Astrocyte of the cerebellum (primary cell): ENCODE data around the gene KRT7.

Experiments used
- DNase-seq: peaks from one replicate; pipeline ENCODE4 v3.0.0-alpha.2; 2011; ENCODE audit warnings: low read depth
- H3K4me3 ChIP-seq: 2 replicates; pipeline ENCODE4 v1.5.1; 2011; ENCODE audit warnings: mild to moderate bottlenecking, low read depth, low read length, moderate library complexity
- CTCF ChIP-seq: IDR thresholded peaks from 2 replicates; pipeline ENCODE4 v1.5.1; 2012; ENCODE audit warnings: low read length, low read depth, moderate library complexity, mild to moderate bottlenecking; ENCODE audit errors: missing control alignments
- in situ Hi-C: cut with HindIII; loops from 2 replicates; pipeline ENCODE4 v1.10.0; 2017; ENCODE audit warnings: low sequenced_read_pairs

Gene KRT7

GRCh38 chr12:52204095-52204930, 28.7 kb upstream of the KRT7 start:
- H3K4me3 ChIP-seq: no peak overlapping the region
- TF ChIP-seq CTCF: no peak
- in situ Hi-C loops: no loop called here
- no peak for DNase-seq

GRCh38 chr12:52204931-52205505, 28.0 kb upstream of the KRT7 start:
- in situ Hi-C loops: no loop called here
- no peak for TF ChIP-seq CTCF

DNA sequence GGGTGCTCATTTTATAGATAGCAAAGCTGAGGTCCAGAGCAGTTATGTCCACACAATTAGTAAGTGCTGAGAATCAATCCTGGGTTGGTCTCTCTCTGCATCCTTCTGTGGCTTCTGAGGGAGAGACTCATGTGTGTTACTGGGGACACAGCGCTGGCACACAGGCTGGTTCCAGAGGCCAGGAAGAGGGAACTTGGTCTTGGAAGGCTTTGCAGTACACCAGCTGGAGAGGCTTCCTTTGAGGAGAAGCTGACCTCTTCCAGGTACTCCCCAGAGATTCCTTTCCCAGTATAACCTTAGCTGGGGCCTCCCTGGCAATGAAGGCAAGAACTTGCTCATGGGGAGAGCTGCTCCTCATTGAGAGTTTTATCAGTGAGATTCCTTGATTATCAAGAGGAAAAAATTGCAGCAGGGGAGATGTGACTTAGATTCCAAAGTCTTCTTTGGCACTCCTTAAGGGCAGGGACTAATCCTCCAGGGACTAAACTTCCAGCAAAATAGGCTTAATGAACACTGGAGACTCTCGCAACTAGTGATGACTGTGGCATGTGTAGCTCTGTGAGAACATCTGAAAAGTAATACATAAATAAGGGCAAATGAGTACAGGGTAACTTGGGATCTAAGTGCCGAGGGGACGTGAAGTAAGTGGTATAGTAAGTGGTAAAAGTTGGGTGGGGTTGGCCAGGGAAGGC, 27.3 kb upstream of the KRT7 start:
- DNase-seq: no peak
- no peak for TF ChIP-seq CTCF

More at GRCh38 chr12:52204931-52205505, 28.0 kb upstream of the KRT7 start:
- DNase-seq: no peak
- H3K4me3 ChIP-seq: no peak overlapping the region

DNA sequence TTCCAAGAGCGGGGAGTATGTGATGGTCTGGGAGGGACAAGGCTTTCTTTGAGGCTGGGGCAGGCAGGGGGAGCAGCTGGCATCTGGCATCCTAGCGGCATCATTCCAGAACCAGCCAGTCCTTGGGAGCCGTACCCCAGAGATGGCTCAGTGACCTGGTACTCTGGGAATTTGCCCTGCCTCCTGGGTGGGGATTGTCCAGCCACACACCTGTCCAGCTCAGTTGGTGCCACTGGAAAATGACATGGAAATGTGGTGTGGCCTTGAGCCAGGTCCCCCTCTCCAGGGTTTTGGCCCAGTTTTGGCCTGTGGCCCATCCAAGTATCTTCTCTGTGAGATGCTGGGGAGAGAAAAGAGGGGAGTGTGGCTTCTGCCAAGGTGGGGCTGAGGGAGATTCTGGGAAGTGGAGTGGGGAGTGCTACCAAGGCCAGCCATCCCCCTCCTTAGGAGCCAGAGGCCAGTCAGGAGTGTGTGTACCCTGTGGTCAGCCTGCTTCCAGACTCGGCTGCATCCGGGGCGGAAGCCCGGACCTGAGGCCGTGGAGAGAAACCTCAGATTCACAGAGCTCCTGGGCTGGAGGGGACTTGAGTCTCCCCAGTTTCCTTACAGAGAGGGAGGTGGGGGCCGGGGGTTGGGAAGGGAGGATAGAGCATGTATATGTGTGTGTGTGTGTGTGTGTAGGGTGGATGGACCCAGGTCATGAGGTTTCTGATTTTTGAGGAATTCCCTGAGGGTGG, 26.6 kb upstream of the KRT7 start:
- in situ Hi-C loops: no loop called here
- no peak overlapping the region for H3K4me3 ChIP-seq
- TF ChIP-seq CTCF: no peak
- no peak for DNase-seq

More for the DNA sequence above, 27.3 kb upstream of the KRT7 start:
- H3K4me3 ChIP-seq: no peak overlapping the region
- in situ Hi-C loops: no loop called here

DNA sequence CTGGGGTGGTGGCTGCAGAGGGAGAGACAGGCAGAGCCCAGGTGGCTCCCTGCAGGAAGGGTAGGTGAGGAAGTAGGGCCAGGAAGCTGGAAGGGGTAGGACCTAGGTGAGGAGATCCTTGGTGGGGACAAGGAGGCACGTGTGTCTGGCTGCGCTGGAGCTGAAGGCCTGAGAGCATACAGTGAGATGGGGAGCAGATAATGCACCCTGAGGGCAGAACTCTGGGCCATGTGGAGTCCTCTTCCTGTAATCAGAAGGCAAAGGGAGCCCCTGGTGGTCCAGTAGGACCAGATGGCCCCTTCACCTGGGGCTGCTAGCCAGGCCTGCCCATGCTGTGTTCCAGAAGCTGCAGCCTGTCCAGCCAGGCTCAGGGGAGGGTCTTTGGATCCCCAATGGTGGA, 25.9 kb upstream of the KRT7 start:
- TF ChIP-seq CTCF: no peak
- in situ Hi-C loops: no loop called here
- no peak for DNase-seq
- H3K4me3 ChIP-seq: no peak overlapping the region

DNA sequence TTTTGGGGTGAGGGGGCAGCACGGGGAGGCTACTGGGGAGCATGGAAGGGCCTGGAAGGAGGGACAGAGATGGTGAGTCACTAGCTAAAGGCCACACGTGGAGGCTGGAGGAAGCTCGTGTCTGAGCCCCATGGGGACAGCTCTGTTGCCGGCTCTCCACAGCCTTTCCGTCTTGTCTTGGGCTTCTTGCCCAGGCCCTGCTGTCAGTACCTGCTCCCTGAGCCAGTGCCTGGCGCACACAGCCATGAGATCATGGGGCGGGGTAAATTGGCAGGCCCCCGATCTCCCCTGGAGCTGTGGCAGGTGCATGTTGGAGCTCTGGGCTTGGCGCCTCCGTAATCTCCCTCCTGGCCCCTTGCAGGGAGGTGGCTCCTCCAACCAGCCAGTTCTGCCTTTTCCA, 25.1 kb upstream of the KRT7 start:
- no peak for DNase-seq
- H3K4me3 ChIP-seq: no peak overlapping the region
- no peak for TF ChIP-seq CTCF
- in situ Hi-C loops: no loop called here
